ENCODE results near the gene FEZ2. TPM values are rescaled to one million over a fixed set of nuclear protein-coding genes. Genes with fewer than 3 reads are reported as not detected.

FEZ2 gene
- polyA plus RNA-seq, 1 donor from 2014 or later: 36.8 TPM

GRCh38 chr2:36578343-36579296 lies 19.3 kb downstream of the FEZ2 start:
- Histone ChIP-seq H3K4me3 (ENCODE audit: low read length) (no peak overlapping the region), H3K27ac (ENCODE audit: low read length) (no peak overlapping the region), H3K9ac (ENCODE audit: low read length) (no peak overlapping the region), H3F3A (ENCODE audit: insufficient read depth, low read length, poor library complexity, severe bottlenecking) (no peaks in the 10 kb centered on the region), H3K36me3 (ENCODE audit: insufficient read depth, low read length) (peaks cover 3% of the 10 kb centered on the region), H3K9me3 (ENCODE audit: low read length) (no peaks in the 10 kb centered on the region), H3K4me2 (ENCODE audit: low read length) (no peak overlapping the region), H2AFZ (ENCODE audit: low read depth, low read length) (no peak overlapping the region), H3K9me2 (ENCODE audit: insufficient read depth, low read length) (no peaks in the 10 kb centered on the region), H3K27me3 (ENCODE audit: insufficient read depth, low read depth, low read length) (no peaks in the 10 kb centered on the region), H4K20me1 (ENCODE audit: insufficient read depth) (no peaks in the 10 kb centered on the region), H3K79me2 (replicated peaks; ENCODE audit: insufficient read depth, low read length) (no peaks in the 10 kb centered on the region)
- TF ChIP-seq CTCF (IDR thresholded peaks at IDR 0.05; ENCODE audit: poor library complexity, severe bottlenecking): no peak
- TF ChIP-seq EP300 (conservative IDR thresholded peaks at IDR 0.05; ENCODE audit: poor library complexity, severe bottlenecking): no peak
- no peak for TF ChIP-seq EZH2 (IDR thresholded peaks at IDR 0.05; ENCODE audit: borderline replicate concordance, insufficient read depth, low read length, poor library complexity, severe bottlenecking)
- TF ChIP-seq REST (IDR thresholded peaks at IDR 0.05; ENCODE audit: borderline replicate concordance): no peak
- no peak for TF ChIP-seq TAF1 (IDR thresholded peaks at IDR 0.05; ENCODE audit: low read depth)

GRCh38 chr2:36577884-36578283 lies 20.1 kb downstream of the FEZ2 start:
- Histone ChIP-seq H3K27me3 (ENCODE audit: insufficient read depth, low read depth, low read length) (no peaks in the 10 kb centered on the region), H3K4me2 (ENCODE audit: low read length) (no peak overlapping the region), H3K36me3 (ENCODE audit: insufficient read depth, low read length) (peaks cover 3% of the 10 kb centered on the region), H4K20me1 (ENCODE audit: insufficient read depth) (no peaks in the 10 kb centered on the region), H3K27ac (ENCODE audit: low read length) (no peak overlapping the region), H2AFZ (ENCODE audit: low read depth, low read length) (no peak overlapping the region), H3K9me2 (ENCODE audit: insufficient read depth, low read length) (no peaks in the 10 kb centered on the region), H3F3A (ENCODE audit: insufficient read depth, low read length, poor library complexity, severe bottlenecking) (no peaks in the 10 kb centered on the region), H3K9me3 (ENCODE audit: low read length) (no peaks in the 10 kb centered on the region), H3K9ac (ENCODE audit: low read length) (no peak overlapping the region), H3K4me3 (ENCODE audit: low read length) (no peak overlapping the region), H3K79me2 (replicated peaks; ENCODE audit: insufficient read depth, low read length) (no peaks in the 10 kb centered on the region)
- TF ChIP-seq CTCF (IDR thresholded peaks at IDR 0.05; ENCODE audit: poor library complexity, severe bottlenecking): no peak
- no peak for TF ChIP-seq EP300 (conservative IDR thresholded peaks at IDR 0.05; ENCODE audit: poor library complexity, severe bottlenecking)
- TF ChIP-seq MXI1 (conservative IDR thresholded peaks at IDR 0.05; ENCODE audit: poor library complexity, severe bottlenecking): no peak
- no peak for TF ChIP-seq RAD21 (conservative IDR thresholded peaks at IDR 0.05)
- TF ChIP-seq REST (IDR thresholded peaks at IDR 0.05; ENCODE audit: borderline replicate concordance): no peak

Measured in neural cell (in vitro differentiated cells).